ENCODE measurements around the gene ZNF625. TPM values are rescaled to one million over a fixed set of nuclear protein-coding genes. Genes with fewer than 3 reads are reported as not detected.

Gene ZNF625
- total RNA-seq, 3 donors from 2014 or later (not counting 1 experiment from before 2014, with no cell fraction given): 3.1 to 7.9 (median 4.4) TPM

DNA sequence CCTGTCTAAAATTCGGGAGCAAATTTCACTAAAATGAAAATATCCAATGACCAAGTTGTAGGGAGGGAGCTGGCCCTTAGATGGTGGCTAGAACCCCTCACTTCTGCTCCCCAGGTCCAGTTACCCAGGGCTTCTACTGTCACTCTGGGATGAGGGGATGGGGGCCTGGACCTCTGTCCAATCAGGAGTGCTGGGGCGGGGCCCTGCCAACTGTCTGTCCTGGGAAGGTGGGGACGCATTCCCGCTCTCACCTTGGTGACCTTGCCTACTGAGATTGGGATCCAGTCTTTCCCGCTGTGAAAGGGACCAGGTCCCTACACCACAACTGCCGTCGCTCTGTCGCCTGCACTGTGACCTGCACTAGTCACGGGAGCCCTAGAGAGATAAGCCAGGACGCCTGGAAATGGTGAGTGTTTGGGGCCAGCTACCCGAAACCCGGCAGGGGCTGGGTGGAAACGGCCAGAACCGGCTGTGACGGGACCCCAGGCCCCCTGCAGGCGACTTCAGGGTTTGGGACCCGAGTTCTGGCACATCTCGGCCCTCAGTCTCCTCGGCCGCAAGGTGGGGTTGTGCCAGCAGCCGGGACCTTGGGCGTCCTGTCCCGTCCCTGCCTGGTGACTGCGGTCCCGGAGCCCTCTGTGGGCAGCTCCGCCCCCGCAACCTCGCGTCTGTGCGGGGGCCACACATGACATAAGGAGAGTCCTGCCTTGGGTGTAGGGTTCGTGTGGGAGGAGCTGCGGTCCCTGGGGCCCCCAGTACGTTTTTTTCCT is 39.1 kb downstream of the ZNF625 start:
- H3K4me3 ChIP-seq (ENCODE audit: low read length): no peak overlapping the region
- Mint-ChIP-seq H3K4me3 (no peak overlapping the region), H3K27me3 (ENCODE audit: low read depth in 2 of 2) (no peaks in the 10 kb centered on the region), H3K4me1 (no peaks in the 10 kb centered on the region), H3K9me3 (no peaks in the 10 kb centered on the region), H3K36me3 (no peaks in the 10 kb centered on the region), H3K27ac (no peak overlapping the region)
- WGBS (ENCODE audit: insufficient coverage): 95% methylated on average over 33 of the region's 33 CpGs
- no peaks in the 10 kb centered on the region for H3K4me1 ChIP-seq (ENCODE audit: control insufficient read depth, insufficient read depth, low read length)
- H3K27me3 ChIP-seq (ENCODE audit: control insufficient read depth, insufficient read depth, low read length): no peaks in the 10 kb centered on the region
- TF ChIP-seq, protein P1, sequence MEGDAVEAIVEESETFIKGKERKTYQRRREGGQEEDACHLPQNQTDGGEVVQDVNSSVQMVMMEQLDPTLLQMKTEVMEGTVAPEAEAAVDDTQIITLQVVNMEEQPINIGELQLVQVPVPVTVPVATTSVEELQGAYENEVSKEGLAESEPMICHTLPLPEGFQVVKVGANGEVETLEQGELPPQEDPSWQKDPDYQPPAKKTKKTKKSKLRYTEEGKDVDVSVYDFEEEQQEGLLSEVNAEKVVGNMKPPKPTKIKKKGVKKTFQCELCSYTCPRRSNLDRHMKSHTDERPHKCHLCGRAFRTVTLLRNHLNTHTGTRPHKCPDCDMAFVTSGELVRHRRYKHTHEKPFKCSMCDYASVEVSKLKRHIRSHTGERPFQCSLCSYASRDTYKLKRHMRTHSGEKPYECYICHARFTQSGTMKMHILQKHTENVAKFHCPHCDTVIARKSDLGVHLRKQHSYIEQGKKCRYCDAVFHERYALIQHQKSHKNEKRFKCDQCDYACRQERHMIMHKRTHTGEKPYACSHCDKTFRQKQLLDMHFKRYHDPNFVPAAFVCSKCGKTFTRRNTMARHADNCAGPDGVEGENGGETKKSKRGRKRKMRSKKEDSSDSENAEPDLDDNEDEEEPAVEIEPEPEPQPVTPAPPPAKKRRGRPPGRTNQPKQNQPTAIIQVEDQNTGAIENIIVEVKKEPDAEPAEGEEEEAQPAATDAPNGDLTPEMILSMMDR (IDR thresholded peaks at IDR 0.05): no peak
- H3K27ac ChIP-seq (ENCODE audit: low read length): no peak overlapping the region
- H3K36me3 ChIP-seq (ENCODE audit: control insufficient read depth, insufficient read depth, low read length): no peaks in the 10 kb centered on the region
- ATAC-seq (no peak), DNase-seq (no peak)
- H3K9me3 ChIP-seq (ENCODE audit: control insufficient read depth, insufficient read depth, low read length): no peaks in the 10 kb centered on the region
- intact Hi-C loops (cut with micrococcal nuclease): no loop called here

DNA sequence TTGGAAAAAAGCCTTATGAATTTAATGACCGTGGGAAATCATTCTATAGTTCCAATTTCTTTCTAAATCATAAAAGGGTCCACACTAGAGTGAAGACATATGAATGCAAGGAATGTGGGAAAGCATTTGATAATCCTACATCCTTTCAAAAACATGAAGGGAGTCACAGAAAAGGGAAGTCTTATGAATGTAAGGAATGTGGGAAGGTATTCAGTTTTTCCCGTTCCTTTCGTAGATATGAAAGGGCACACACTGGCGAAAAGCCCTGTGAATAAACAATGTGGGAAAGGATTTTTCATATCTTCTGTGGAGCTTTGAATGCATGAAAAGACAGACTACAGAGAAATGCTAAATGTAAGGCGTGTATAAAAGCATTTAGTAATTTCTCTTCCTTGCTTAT is 43.4 kb downstream of the ZNF625 start:
- Mint-ChIP-seq H3K4me1 (no peaks in the 10 kb centered on the region), H3K9me3 (no peaks in the 10 kb centered on the region), H3K27ac (no peak overlapping the region), H3K36me3 (no peaks in the 10 kb centered on the region), H3K27me3 (ENCODE audit: low read depth in 2 of 2) (no peaks in the 10 kb centered on the region), H3K4me3 (no peak overlapping the region)
- WGBS (ENCODE audit: insufficient coverage): 94% methylated on average over 4 of the region's 5 CpGs
- Histone ChIP-seq H3K9me3 (ENCODE audit: control insufficient read depth, insufficient read depth, low read length) (no peaks in the 10 kb centered on the region), H3K36me3 (ENCODE audit: control insufficient read depth, insufficient read depth, low read length) (no peaks in the 10 kb centered on the region), H3K4me3 (ENCODE audit: low read length) (no peak overlapping the region), H3K4me1 (ENCODE audit: control insufficient read depth, insufficient read depth, low read length) (no peaks in the 10 kb centered on the region), H3K27ac (ENCODE audit: low read length) (no peak overlapping the region), H3K27me3 (ENCODE audit: control insufficient read depth, insufficient read depth, low read length) (no peaks in the 10 kb centered on the region)
- DNase-seq: no peak
- intact Hi-C loops (cut with micrococcal nuclease): no loop called here
- no peak for ATAC-seq
- TF ChIP-seq, protein P1 (IDR thresholded peaks at IDR 0.05): no peak

DNA sequence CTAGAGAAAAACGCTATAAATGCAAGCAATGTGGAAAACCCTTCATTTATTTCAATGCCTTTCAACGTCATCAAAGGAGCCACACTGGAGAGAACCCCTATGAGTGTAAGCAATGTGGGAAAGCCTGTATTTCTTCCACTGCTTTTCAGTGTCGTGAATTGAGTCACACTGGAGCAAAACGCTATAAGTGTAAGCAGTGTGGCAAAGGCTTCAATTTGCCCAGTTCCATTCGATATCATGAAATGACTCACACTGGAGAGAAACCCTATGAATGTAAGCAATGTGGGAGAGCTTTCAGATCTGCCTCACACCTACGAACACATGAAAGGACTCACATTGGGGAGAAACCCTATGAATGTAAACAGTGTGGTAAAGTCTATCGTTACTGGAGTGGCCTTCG is 43.8 kb downstream of the ZNF625 start:
- no peaks in the 10 kb centered on the region for H3K4me1 ChIP-seq (ENCODE audit: control insufficient read depth, insufficient read depth, low read length)
- no peak overlapping the region for H3K4me3 ChIP-seq (ENCODE audit: low read length)
- H3K27me3 ChIP-seq (ENCODE audit: control insufficient read depth, insufficient read depth, low read length): no peaks in the 10 kb centered on the region
- Mint-ChIP-seq H3K27ac (no peak overlapping the region), H3K9me3 (no peaks in the 10 kb centered on the region), H3K4me3 (no peak overlapping the region), H3K4me1 (no peaks in the 10 kb centered on the region), H3K27me3 (ENCODE audit: low read depth in 2 of 2) (no peaks in the 10 kb centered on the region), H3K36me3 (no peaks in the 10 kb centered on the region)
- H3K27ac ChIP-seq (ENCODE audit: low read length): no peak overlapping the region
- TF ChIP-seq, protein P1 (IDR thresholded peaks at IDR 0.05): no peak
- ATAC-seq (no peak), DNase-seq (no peak)
- H3K36me3 ChIP-seq (ENCODE audit: control insufficient read depth, insufficient read depth, low read length): no peaks in the 10 kb centered on the region
- 65% methylated on average over 8 of the region's 8 CpGs for WGBS (ENCODE audit: insufficient coverage)
- intact Hi-C loops (cut with micrococcal nuclease): no loop called here
- H3K9me3 ChIP-seq (ENCODE audit: control insufficient read depth, insufficient read depth, low read length): no peaks in the 10 kb centered on the region

Data from natural killer cell (primary cell).